Neuronal stem cell (in vitro differentiated cells): ENCODE measurements around the gene GBP7.

Source experiments
- DNase-seq: peaks from one replicate; pipeline ENCODE4 v3.0.0-alpha.2; 2013; ENCODE audit warnings: low spot score
- H2AFZ ChIP-seq: one replicate; pipeline ENCODE4 v1.6.1; 2013; ENCODE audit warnings: mild to moderate bottlenecking, low read length, inconsistent platforms
- H2AK5ac ChIP-seq: 2 replicates; pipeline ENCODE4 v1.6.1; 2013; ENCODE audit warnings: low read depth, mild to moderate bottlenecking, inconsistent platforms, low read length, moderate library complexity, mixed read lengths
- H2BK120ac ChIP-seq: 2 replicates; pipeline ENCODE4 v1.6.1; 2013; ENCODE audit warnings: low read depth, mild to moderate bottlenecking, inconsistent platforms, low read length, moderate library complexity, mixed read lengths
- H2BK12ac ChIP-seq: one replicate; pipeline ENCODE4 v1.6.1; 2013; ENCODE audit warnings: low read length, inconsistent platforms
- H2BK15ac ChIP-seq: 2 replicates; pipeline ENCODE4 v1.6.1; 2013; ENCODE audit warnings: mild to moderate bottlenecking, low read length, inconsistent platforms, mixed read lengths
- H2BK5ac ChIP-seq: one replicate; pipeline ENCODE4 v1.6.1; 2013; ENCODE audit warnings: inconsistent platforms, mild to moderate bottlenecking, low read length, moderate library complexity
- H3K14ac ChIP-seq: one replicate; pipeline ENCODE4 v1.6.1; 2013; ENCODE audit warnings: low read length, inconsistent platforms
- H3K18ac ChIP-seq: 2 replicates; pipeline ENCODE4 v1.6.1; 2013; ENCODE audit warnings: low read length, inconsistent platforms
- H3K23ac ChIP-seq: 2 replicates; pipeline ENCODE4 v1.6.1; 2013; ENCODE audit warnings: low read depth, mild to moderate bottlenecking, mixed read lengths, low read length, inconsistent platforms; ENCODE audit not compliant: poor library complexity
- H3K27ac ChIP-seq: replicated peaks from 3 replicates; pipeline ENCODE4 v1.5.1; 2013; ENCODE audit warnings: low read length, inconsistent platforms
- H3K27me3 ChIP-seq, 3 experiments: 2 replicates each; pipeline ENCODE4 v1.6.1; 2013; ENCODE audit warnings: low read length in 3 of 3, mild to moderate bottlenecking in 2 of 3, inconsistent platforms in 1 of 3, low read depth in 1 of 3, mixed read lengths in 1 of 3, moderate library complexity in 1 of 3; ENCODE audit not compliant: control insufficient read depth in 3 of 3, insufficient read depth in 3 of 3
- H3K36me3 ChIP-seq, 2 donors: replicated peaks in 1 of 2; 2 replicates each; pipeline ENCODE4 v1.6.1; 2013; ENCODE audit warnings: low read length in 2 of 2; ENCODE audit not compliant: control insufficient read depth in 2 of 2, insufficient read depth in 2 of 2
- H3K4ac ChIP-seq: 2 replicates; pipeline ENCODE4 v1.6.1; 2013; ENCODE audit warnings: inconsistent platforms, mild to moderate bottlenecking, low read length, moderate library complexity
- H3K4me1 ChIP-seq, 2 donors: 1 replicate in 1 of 2; 2 replicates in 1 of 2; pipeline ENCODE4 v1.6.1; 2013; ENCODE audit warnings: low read length in 2 of 2, low read depth in 1 of 2; ENCODE audit not compliant: control insufficient read depth in 2 of 2, insufficient read depth in 1 of 2
- H3K4me2 ChIP-seq: one replicate; pipeline ENCODE4 v1.6.1; 2013; ENCODE audit warnings: mild to moderate bottlenecking, low read length, inconsistent platforms; ENCODE audit not compliant: insufficient read depth, poor library complexity, severe bottlenecking
- H3K4me3 ChIP-seq, 2 donors: 2 replicates each; pipeline ENCODE4 v1.5.1; 2013; ENCODE audit warnings: low read length in 2 of 2, mild to moderate bottlenecking in 2 of 2, inconsistent platforms in 1 of 2, moderate library complexity in 1 of 2
- H3K79me1 ChIP-seq: one replicate; pipeline ENCODE4 v1.6.1; 2013; ENCODE audit warnings: low read depth, mild to moderate bottlenecking, inconsistent platforms, low read length, moderate library complexity
- H3K9ac ChIP-seq: one replicate; pipeline ENCODE4 v1.6.1; 2013; ENCODE audit warnings: mild to moderate bottlenecking, low read depth, low read length, inconsistent platforms; ENCODE audit not compliant: poor library complexity
- H3K9me3 ChIP-seq, 2 donors: replicated peaks in 1 of 2; 2 replicates each; pipeline versions ENCODE3 to v1.6.1; 2013; ENCODE audit warnings: low read length in 2 of 2, mild to moderate bottlenecking in 2 of 2, inconsistent platforms in 1 of 2, low read depth in 1 of 2, mixed read lengths in 1 of 2, moderate library complexity in 1 of 2; ENCODE audit not compliant: control insufficient read depth in 2 of 2, insufficient read depth in 1 of 2
- H4K8ac ChIP-seq: one replicate; pipeline ENCODE4 v1.6.1; 2013; ENCODE audit warnings: low read depth, mild to moderate bottlenecking, inconsistent platforms, low read length, moderate library complexity
- H4K91ac ChIP-seq: one replicate; pipeline ENCODE4 v1.6.1; 2013; ENCODE audit warnings: low read length, low read depth, mild to moderate bottlenecking, inconsistent platforms; ENCODE audit not compliant: poor library complexity
- WGBS, 2 donors: extraction: QIAGEN DNeasy Blood & Tissue Kit; methylation state at CpG; one replicate each; pipeline ENCODE4 v1.1.7; 2013; ENCODE audit warnings: missing lambda C conversion rate in 2 of 2, mixed read lengths in 1 of 2; ENCODE audit not compliant: insufficient read length in 2 of 2, insufficient replicate concordance in 1 of 2; ENCODE audit errors: extremely low coverage in 2 of 2; 5-methylcytosine and 5-hydroxymethylcytosine counted together

GBP7 gene

GRCh38 chr1:89087241-89087640, 88.6 kb downstream of the GBP7 start:
- no peak for DNase-seq
- H3K23ac ChIP-seq = no peak overlapping the region
- no peak overlapping the region for H3K4me2 ChIP-seq
- H3K9me3 ChIP-seq = no peaks in the 10 kb centered on the region
- no peak overlapping the region for H3K27ac ChIP-seq
- H3K27me3 ChIP-seq = no peaks in the 10 kb centered on the region
- no peak overlapping the region for H2BK120ac ChIP-seq
- H3K14ac ChIP-seq = no peak overlapping the region
- H2BK15ac ChIP-seq = no peak overlapping the region
- H3K36me3 ChIP-seq = no peaks in the 10 kb centered on the region
- no peak overlapping the region for H2AK5ac ChIP-seq
- H2AFZ ChIP-seq = no peak overlapping the region
- no peak overlapping the region for H4K8ac ChIP-seq
- H4K91ac ChIP-seq = no peak overlapping the region
- no peak overlapping the region for H3K4ac ChIP-seq
- no peak overlapping the region for H3K9ac ChIP-seq
- H3K18ac ChIP-seq = no peak overlapping the region
- WGBS, 2 donors = no CpG with 5 or more reads among the region's 8 CpGs
- H2BK12ac ChIP-seq = no peak overlapping the region
- H2BK5ac ChIP-seq = no peak overlapping the region
- H3K79me1 ChIP-seq = peaks cover under 1% of the 10 kb centered on the region
- H3K4me3 ChIP-seq = no peak overlapping the region
- H3K4me1 ChIP-seq = no peaks in the 10 kb centered on the region

- no peaks in the 10 kb centered on the region for H3K4me1 ChIP-seq
Observed at GRCh38 chr1:89085781-89086180, 90.0 kb downstream of the GBP7 start.

More at GRCh38 chr1:89085781-89086180, 90.0 kb downstream of the GBP7 start:
- no peak overlapping the region for H3K23ac ChIP-seq
- H3K14ac ChIP-seq = no peak overlapping the region
- H3K9ac ChIP-seq = no peak overlapping the region
- H3K4me3 ChIP-seq = no peak overlapping the region
- H2BK15ac ChIP-seq = no peak overlapping the region
- H2BK5ac ChIP-seq = no peak overlapping the region
- no peaks in the 10 kb centered on the region for H3K36me3 ChIP-seq
- H2BK120ac ChIP-seq = no peak overlapping the region
- H2AK5ac ChIP-seq = no peak overlapping the region
- no peak overlapping the region for H4K91ac ChIP-seq
- H3K9me3 ChIP-seq = no peaks in the 10 kb centered on the region
- peak; percentile 11 for DNase-seq
- no peak overlapping the region for H3K4ac ChIP-seq
- H3K4me2 ChIP-seq = no peak overlapping the region
- H3K18ac ChIP-seq = no peak overlapping the region
- H2BK12ac ChIP-seq = no peak overlapping the region
- H3K27me3 ChIP-seq = no peaks in the 10 kb centered on the region
- H3K27ac ChIP-seq = no peak overlapping the region
- H4K8ac ChIP-seq = no peak overlapping the region
- H3K79me1 ChIP-seq = no peaks in the 10 kb centered on the region
- H2AFZ ChIP-seq = no peak overlapping the region
